ENCODE measurements around the gene IFFO2. TPM values are rescaled to one million over a fixed set of nuclear protein-coding genes. Genes with fewer than 3 reads are reported as not detected.

The IFFO2 gene
- total RNA-seq, 1 experiment from 2014 or later = 18.7 TPM

- POLR2A ChIA-PET = interaction anchor here (0.6 kb wide), 1 partner anchor 43 kb away, joined by 3 read pairs; no protein-coding TSS in a partner anchor
- H3K4me3 Mint-ChIP-seq (ENCODE audit: unreplicated experiment) = no peak overlapping the region
- H3K27me3 ChIP-seq (replicated peaks; ENCODE audit: control insufficient read depth, insufficient read depth, low read length) = no peaks in the 10 kb centered on the region
- CTCF ChIA-PET = interaction anchor here (0.6 to 0.8 kb wide), 3 partner anchors 9 to 75 kb away, joined by 3 read pairs; no protein-coding TSS in a partner anchor
- intact Hi-C loops (cut with micrococcal nuclease; ENCODE audit: unreplicated experiment) = no loop called here
- no peaks in the 10 kb centered on the region for H3K9me3 ChIP-seq
- H3K9me3 Mint-ChIP-seq (ENCODE audit: unreplicated experiment) = no peaks in the 10 kb centered on the region
- peak overlapping the region; percentile 12 for H3K27ac Mint-ChIP-seq (ENCODE audit: unreplicated experiment)
- H3K4me3 ChIP-seq (ENCODE audit: low read depth, low read length) = no peak overlapping the region
- peak in 1 of 2 experiments; percentile 19 for DNase-seq
- no peaks in the 10 kb centered on the region for H3K36me3 Mint-ChIP-seq (ENCODE audit: insufficient read depth, unreplicated experiment)
- H3K4me1 ChIP-seq = peaks cover 12% of the 10 kb centered on the region
- no peaks in the 10 kb centered on the region for H3K27me3 Mint-ChIP-seq (ENCODE audit: insufficient read depth, unreplicated experiment)
- BruUV-seq (replicated peaks) = no TSS peak
- no peaks in the 10 kb centered on the region for H3K4me1 Mint-ChIP-seq (ENCODE audit: low read depth, unreplicated experiment)
- no peaks in the 10 kb centered on the region for H3K36me3 ChIP-seq (ENCODE audit: control insufficient read depth, insufficient read depth, low read length)
- no peak for TF ChIP-seq CTCF (IDR thresholded peaks at IDR 0.05; ENCODE audit: insufficient read depth in 1 of 2, low read depth in 1 of 2, low read length in 1 of 2, severe bottlenecking in 1 of 2, unreplicated experiment in 1 of 2)
Observed at GRCh38 chr1:18922319-18922726, 34.2 kb downstream of the IFFO2 start.

- no peaks in the 10 kb centered on the region for H3K9me3 Mint-ChIP-seq (ENCODE audit: unreplicated experiment)
- no peak overlapping the region for H3K4me3 ChIP-seq (ENCODE audit: low read depth, low read length)
- H3K36me3 Mint-ChIP-seq (ENCODE audit: insufficient read depth, unreplicated experiment) = no peaks in the 10 kb centered on the region
- POLR2A ChIA-PET = interaction anchor here (0.6 kb wide), 1 partner anchor 44 kb away, joined by 3 read pairs; no protein-coding TSS in a partner anchor
- no peak overlapping the region for H3K4me3 Mint-ChIP-seq (ENCODE audit: unreplicated experiment)
- no peak for TF ChIP-seq CTCF (IDR thresholded peaks at IDR 0.05; ENCODE audit: insufficient read depth in 1 of 2, low read depth in 1 of 2, low read length in 1 of 2, severe bottlenecking in 1 of 2, unreplicated experiment in 1 of 2)
- H3K4me1 ChIP-seq = peaks cover 12% of the 10 kb centered on the region
- intact Hi-C loops (cut with micrococcal nuclease; ENCODE audit: unreplicated experiment) = no loop called here
- H3K27me3 Mint-ChIP-seq (ENCODE audit: insufficient read depth, unreplicated experiment) = no peaks in the 10 kb centered on the region
- H3K9me3 ChIP-seq = no peaks in the 10 kb centered on the region
- H3K27me3 ChIP-seq (replicated peaks; ENCODE audit: control insufficient read depth, insufficient read depth, low read length) = no peaks in the 10 kb centered on the region
- BruUV-seq (replicated peaks) = no TSS peak
- H3K27ac Mint-ChIP-seq (ENCODE audit: unreplicated experiment) = no peak overlapping the region
- H3K36me3 ChIP-seq (ENCODE audit: control insufficient read depth, insufficient read depth, low read length) = no peaks in the 10 kb centered on the region
- DNase-seq = no peak
- H3K4me1 Mint-ChIP-seq (ENCODE audit: low read depth, unreplicated experiment) = no peaks in the 10 kb centered on the region
- CTCF ChIA-PET = interaction anchor here (0.6 to 0.8 kb wide), 3 partner anchors 8 to 74 kb away, joined by 3 read pairs; no protein-coding TSS in a partner anchor
Observed at GRCh38 chr1:18921516-18922251, 34.8 kb downstream of the IFFO2 start.

- Mint-ChIP-seq H3K36me3 (ENCODE audit: insufficient read depth, unreplicated experiment) (no peaks in the 10 kb centered on the region), H3K4me3 (ENCODE audit: unreplicated experiment) (no peak overlapping the region), H3K4me1 (ENCODE audit: low read depth, unreplicated experiment) (no peaks in the 10 kb centered on the region), H3K27me3 (ENCODE audit: insufficient read depth, unreplicated experiment) (no peaks in the 10 kb centered on the region), H3K9me3 (ENCODE audit: unreplicated experiment) (no peaks in the 10 kb centered on the region), H3K27ac (ENCODE audit: unreplicated experiment) (no peak overlapping the region)
- CTCF ChIA-PET = no interaction called here
- Histone ChIP-seq H3K4me1 (peaks cover 12% of the 10 kb centered on the region), H3K27me3 (replicated peaks; ENCODE audit: control insufficient read depth, insufficient read depth, low read length) (no peaks in the 10 kb centered on the region), H3K36me3 (ENCODE audit: control insufficient read depth, insufficient read depth, low read length) (no peaks in the 10 kb centered on the region), H3K9me3 (no peaks in the 10 kb centered on the region), H3K4me3 (ENCODE audit: low read depth, low read length) (no peak overlapping the region)
- BruUV-seq (replicated peaks) = no TSS peak
- DNase-seq = no peak
- POLR2A ChIA-PET = no interaction called here
- no peak for TF ChIP-seq CTCF (IDR thresholded peaks at IDR 0.05; ENCODE audit: insufficient read depth in 1 of 2, low read depth in 1 of 2, low read length in 1 of 2, severe bottlenecking in 1 of 2, unreplicated experiment in 1 of 2)
- intact Hi-C loops (cut with micrococcal nuclease; ENCODE audit: unreplicated experiment) = no loop called here
Observed at GRCh38 chr1:18920931-18921330, 35.5 kb downstream of the IFFO2 start.
